Activated T-helper 1 cell treated with Interleukin-2 at 50 U/mL for 16 hours (primary cell): Measurements from ENCODE around the gene DAD1.
"Not testable (repeated sequence)": the region's sequence is repeated elsewhere in the genome, so short reads cannot be mapped to it uniquely, and the experiment has no call there.

Source experiments
- DNase-seq: peaks from one replicate; pipeline ENCODE4 v3.0.0-alpha.2; 2020; ENCODE audit warnings: low read depth

The DAD1 gene

GRCh38 chr14:22598896-22599244 is 9.8 kb upstream of the DAD1 start:
- no peak for DNase-seq

- DNase-seq = peak; percentile 49
Observed at GRCh38 chr14:22598099-22598895, 9.3 kb upstream of the DAD1 start, which contains the start of gene ABHD4. ABHD4 (plus strand) TSS chr14:22598300; CDS start chr14:22598307, 7 bp downstream.

- DNase-seq = no peak
Observed at GRCh38 chr14:22597771-22598098, 8.7 kb upstream of the DAD1 start.

GRCh38 chr14:22597265-22597664 is 8.2 kb upstream of the DAD1 start:
- DNase-seq = no peak

- no peak for DNase-seq
Observed at GRCh38 chr14:22596354-22596879, 7.4 kb upstream of the DAD1 start.

GRCh38 chr14:22594156-22594716 is 5.2 kb upstream of the DAD1 start:
- no peak for DNase-seq

GRCh38 chr14:22593601-22594000 is 4.6 kb upstream of the DAD1 start:
- DNase-seq = no peak

- no peak for DNase-seq
Observed at GRCh38 chr14:22593189-22593588, 4.2 kb upstream of the DAD1 start.

GRCh38 chr14:22588526-22589095 is 413 bp downstream of the DAD1 start:
- DNase-seq = no peak

GRCh38 chr14:22587677-22588422 is 1.2 kb downstream of the DAD1 start:
- not testable (repeated sequence) for DNase-seq

- DNase-seq = no peak
Observed at GRCh38 chr14:22587247-22587646, 1.8 kb downstream of the DAD1 start.

- no peak for DNase-seq
Observed at GRCh38 chr14:22583994-22584393, 5.0 kb downstream of the DAD1 start.

GRCh38 chr14:22580625-22581024 is 8.4 kb downstream of the DAD1 start:
- no peak for DNase-seq

GRCh38 chr14:22579881-22580280 is 9.1 kb downstream of the DAD1 start:
- DNase-seq = no peak

GRCh38 chr14:22579236-22579635 is 9.8 kb downstream of the DAD1 start:
- no peak for DNase-seq

- DNase-seq = no peak
Observed at GRCh38 chr14:22577334-22577908, 11.6 kb downstream of the DAD1 start.

- DNase-seq = no peak
Observed at GRCh38 chr14:22573804-22574203, 15.2 kb downstream of the DAD1 start.

- DNase-seq = no peak
Observed at GRCh38 chr14:22572562-22573058, 16.4 kb downstream of the DAD1 start.

- peak; percentile 70 for DNase-seq
Observed at GRCh38 chr14:22570132-22570949, 18.7 kb downstream of the DAD1 start.

GRCh38 chr14:22569737-22570131 is 19.3 kb downstream of the DAD1 start:
- DNase-seq = no peak

GRCh38 chr14:22569106-22569736 is 19.8 kb downstream of the DAD1 start:
- no peak for DNase-seq
